Liver (tissue), 3 donors: ENCODE results near the gene COPS2.

ENCODE experiments used
- EGR1 ChIP-seq, 2 donors: IDR thresholded peaks; 2 replicates each; pipeline ENCODE4 v1.6.1; 2016 to 2018; ENCODE audit warnings: antibody characterized with exemption in 2 of 2, low read depth in 2 of 2
- GABPA ChIP-seq, 2 donors: IDR thresholded peaks in 1 of 2; conservative IDR thresholded peaks in 1 of 2; 2 replicates each; pipeline ENCODE4 v1.6.1; 2016; ENCODE audit warnings: antibody characterized with exemption in 2 of 2, mild to moderate bottlenecking in 1 of 2, moderate library complexity in 1 of 2
- HNF4G ChIP-seq: IDR thresholded peaks from 2 replicates; pipeline ENCODE4 v1.6.1; 2016; ENCODE audit warnings: antibody characterized with exemption
- JUND ChIP-seq, 2 donors: IDR thresholded peaks; 2 replicates each; pipeline ENCODE4 v1.6.1; 2016; ENCODE audit warnings: antibody characterized with exemption in 2 of 2
- RAD21 ChIP-seq, 2 donors: IDR thresholded peaks; 2 replicates each; pipeline ENCODE4 v1.6.1; 2016; ENCODE audit warnings: antibody characterized with exemption in 2 of 2, mild to moderate bottlenecking in 2 of 2
- SP1 ChIP-seq: IDR thresholded peaks from 2 replicates; pipeline ENCODE4 v1.6.1; 2018; ENCODE audit warnings: antibody characterized with exemption, mild to moderate bottlenecking
- TAF1 ChIP-seq: conservative IDR thresholded peaks from 2 replicates; pipeline ENCODE4 v1.6.1; 2016; ENCODE audit warnings: antibody characterized with exemption, mild to moderate bottlenecking
- YY1 ChIP-seq: IDR thresholded peaks from 2 replicates; pipeline ENCODE4 v1.6.1; 2016; ENCODE audit warnings: antibody characterized with exemption, mild to moderate bottlenecking
- TF ChIP-seq, protein P1 (sequence below): fragments of 150-350 bp; IDR thresholded peaks from 2 replicates; pipeline ENCODE4 v1.5.1; 2017; ENCODE audit warnings: improper control_type of control experiment, low read depth, low read length; ENCODE audit not compliant: missing input control
- TF ChIP-seq, protein P2 (sequence below): IDR thresholded peaks from 2 replicates; pipeline ENCODE4 v1.6.1; 2016; ENCODE audit warnings: antibody characterized with exemption
- TF ChIP-seq, protein P3 (sequence below): IDR thresholded peaks from 2 replicates; pipeline ENCODE4 v1.6.1; 2016; ENCODE audit warnings: antibody characterized with exemption
- TF ChIP-seq, protein P4 (sequence below): IDR thresholded peaks from 2 replicates; pipeline ENCODE4 v1.6.1; 2016; ENCODE audit warnings: antibody characterized with exemption, mild to moderate bottlenecking
- TF ChIP-seq, protein P5 (sequence below): IDR thresholded peaks from 2 replicates; pipeline ENCODE4 v1.6.1; 2016; ENCODE audit warnings: antibody characterized with exemption
- donor health status: healthy.
- donor health status: healthy.

DNA sequence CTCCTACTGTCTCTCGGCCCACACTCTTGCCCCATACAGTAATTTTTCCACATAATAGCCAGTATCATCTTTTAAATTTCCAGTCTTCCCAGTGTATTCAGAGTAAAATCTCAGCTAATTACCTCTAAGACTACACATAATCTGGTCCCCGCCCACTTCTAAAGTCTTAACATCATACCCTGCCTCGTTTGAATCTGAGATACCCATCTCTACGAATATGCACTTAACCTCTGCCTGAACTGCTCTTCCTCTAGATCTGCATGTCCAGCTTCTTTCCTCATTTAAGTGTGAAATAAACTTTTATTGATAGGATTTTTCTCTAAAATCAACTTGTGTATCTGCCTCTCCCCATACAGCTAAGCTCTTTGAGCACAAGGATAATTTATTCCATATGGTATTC lies 34.6 kb downstream of the COPS2 start:
- TF ChIP-seq, protein P1, sequence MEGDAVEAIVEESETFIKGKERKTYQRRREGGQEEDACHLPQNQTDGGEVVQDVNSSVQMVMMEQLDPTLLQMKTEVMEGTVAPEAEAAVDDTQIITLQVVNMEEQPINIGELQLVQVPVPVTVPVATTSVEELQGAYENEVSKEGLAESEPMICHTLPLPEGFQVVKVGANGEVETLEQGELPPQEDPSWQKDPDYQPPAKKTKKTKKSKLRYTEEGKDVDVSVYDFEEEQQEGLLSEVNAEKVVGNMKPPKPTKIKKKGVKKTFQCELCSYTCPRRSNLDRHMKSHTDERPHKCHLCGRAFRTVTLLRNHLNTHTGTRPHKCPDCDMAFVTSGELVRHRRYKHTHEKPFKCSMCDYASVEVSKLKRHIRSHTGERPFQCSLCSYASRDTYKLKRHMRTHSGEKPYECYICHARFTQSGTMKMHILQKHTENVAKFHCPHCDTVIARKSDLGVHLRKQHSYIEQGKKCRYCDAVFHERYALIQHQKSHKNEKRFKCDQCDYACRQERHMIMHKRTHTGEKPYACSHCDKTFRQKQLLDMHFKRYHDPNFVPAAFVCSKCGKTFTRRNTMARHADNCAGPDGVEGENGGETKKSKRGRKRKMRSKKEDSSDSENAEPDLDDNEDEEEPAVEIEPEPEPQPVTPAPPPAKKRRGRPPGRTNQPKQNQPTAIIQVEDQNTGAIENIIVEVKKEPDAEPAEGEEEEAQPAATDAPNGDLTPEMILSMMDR = no peak
- no peak for TF ChIP-seq SP1
- no peak for TF ChIP-seq EGR1 (IDR thresholded peaks at IDR 0.05; ENCODE audit: low read depth in 2 of 2)
- TF ChIP-seq HNF4G = no peak
- TF ChIP-seq, protein P2, sequence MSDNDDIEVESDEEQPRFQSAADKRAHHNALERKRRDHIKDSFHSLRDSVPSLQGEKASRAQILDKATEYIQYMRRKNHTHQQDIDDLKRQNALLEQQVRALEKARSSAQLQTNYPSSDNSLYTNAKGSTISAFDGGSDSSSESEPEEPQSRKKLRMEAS = no peak
- TF ChIP-seq RAD21 (IDR thresholded peaks at IDR 0.05) = no peak
- TF ChIP-seq GABPA (IDR thresholded peaks at IDR 0.05 in 1 of 2, conservative IDR thresholded peaks at IDR 0.05 in 1 of 2) = no peak
- TF ChIP-seq, protein P3, sequence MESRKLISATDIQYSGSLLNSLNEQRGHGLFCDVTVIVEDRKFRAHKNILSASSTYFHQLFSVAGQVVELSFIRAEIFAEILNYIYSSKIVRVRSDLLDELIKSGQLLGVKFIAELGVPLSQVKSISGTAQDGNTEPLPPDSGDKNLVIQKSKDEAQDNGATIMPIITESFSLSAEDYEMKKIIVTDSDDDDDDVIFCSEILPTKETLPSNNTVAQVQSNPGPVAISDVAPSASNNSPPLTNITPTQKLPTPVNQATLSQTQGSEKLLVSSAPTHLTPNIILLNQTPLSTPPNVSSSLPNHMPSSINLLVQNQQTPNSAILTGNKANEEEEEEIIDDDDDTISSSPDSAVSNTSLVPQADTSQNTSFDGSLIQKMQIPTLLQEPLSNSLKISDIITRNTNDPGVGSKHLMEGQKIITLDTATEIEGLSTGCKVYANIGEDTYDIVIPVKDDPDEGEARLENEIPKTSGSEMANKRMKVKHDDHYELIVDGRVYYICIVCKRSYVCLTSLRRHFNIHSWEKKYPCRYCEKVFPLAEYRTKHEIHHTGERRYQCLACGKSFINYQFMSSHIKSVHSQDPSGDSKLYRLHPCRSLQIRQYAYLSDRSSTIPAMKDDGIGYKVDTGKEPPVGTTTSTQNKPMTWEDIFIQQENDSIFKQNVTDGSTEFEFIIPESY = no peak
- TF ChIP-seq, protein P4, sequence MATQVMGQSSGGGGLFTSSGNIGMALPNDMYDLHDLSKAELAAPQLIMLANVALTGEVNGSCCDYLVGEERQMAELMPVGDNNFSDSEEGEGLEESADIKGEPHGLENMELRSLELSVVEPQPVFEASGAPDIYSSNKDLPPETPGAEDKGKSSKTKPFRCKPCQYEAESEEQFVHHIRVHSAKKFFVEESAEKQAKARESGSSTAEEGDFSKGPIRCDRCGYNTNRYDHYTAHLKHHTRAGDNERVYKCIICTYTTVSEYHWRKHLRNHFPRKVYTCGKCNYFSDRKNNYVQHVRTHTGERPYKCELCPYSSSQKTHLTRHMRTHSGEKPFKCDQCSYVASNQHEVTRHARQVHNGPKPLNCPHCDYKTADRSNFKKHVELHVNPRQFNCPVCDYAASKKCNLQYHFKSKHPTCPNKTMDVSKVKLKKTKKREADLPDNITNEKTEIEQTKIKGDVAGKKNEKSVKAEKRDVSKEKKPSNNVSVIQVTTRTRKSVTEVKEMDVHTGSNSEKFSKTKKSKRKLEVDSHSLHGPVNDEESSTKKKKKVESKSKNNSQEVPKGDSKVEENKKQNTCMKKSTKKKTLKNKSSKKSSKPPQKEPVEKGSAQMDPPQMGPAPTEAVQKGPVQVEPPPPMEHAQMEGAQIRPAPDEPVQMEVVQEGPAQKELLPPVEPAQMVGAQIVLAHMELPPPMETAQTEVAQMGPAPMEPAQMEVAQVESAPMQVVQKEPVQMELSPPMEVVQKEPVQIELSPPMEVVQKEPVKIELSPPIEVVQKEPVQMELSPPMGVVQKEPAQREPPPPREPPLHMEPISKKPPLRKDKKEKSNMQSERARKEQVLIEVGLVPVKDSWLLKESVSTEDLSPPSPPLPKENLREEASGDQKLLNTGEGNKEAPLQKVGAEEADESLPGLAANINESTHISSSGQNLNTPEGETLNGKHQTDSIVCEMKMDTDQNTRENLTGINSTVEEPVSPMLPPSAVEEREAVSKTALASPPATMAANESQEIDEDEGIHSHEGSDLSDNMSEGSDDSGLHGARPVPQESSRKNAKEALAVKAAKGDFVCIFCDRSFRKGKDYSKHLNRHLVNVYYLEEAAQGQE = no peak
- TF ChIP-seq, protein P5, sequence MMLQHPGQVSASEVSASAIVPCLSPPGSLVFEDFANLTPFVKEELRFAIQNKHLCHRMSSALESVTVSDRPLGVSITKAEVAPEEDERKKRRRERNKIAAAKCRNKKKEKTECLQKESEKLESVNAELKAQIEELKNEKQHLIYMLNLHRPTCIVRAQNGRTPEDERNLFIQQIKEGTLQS = no peak
- no peak for TF ChIP-seq JUND (IDR thresholded peaks at IDR 0.05)
- no peak for TF ChIP-seq TAF1
- no peak for TF ChIP-seq YY1
